ENCODE data around the gene ALX1.
A peak's percentile ranks its signal among the peaks of the same experiment; 100 is the strongest.

Gene ALX1

DNA sequence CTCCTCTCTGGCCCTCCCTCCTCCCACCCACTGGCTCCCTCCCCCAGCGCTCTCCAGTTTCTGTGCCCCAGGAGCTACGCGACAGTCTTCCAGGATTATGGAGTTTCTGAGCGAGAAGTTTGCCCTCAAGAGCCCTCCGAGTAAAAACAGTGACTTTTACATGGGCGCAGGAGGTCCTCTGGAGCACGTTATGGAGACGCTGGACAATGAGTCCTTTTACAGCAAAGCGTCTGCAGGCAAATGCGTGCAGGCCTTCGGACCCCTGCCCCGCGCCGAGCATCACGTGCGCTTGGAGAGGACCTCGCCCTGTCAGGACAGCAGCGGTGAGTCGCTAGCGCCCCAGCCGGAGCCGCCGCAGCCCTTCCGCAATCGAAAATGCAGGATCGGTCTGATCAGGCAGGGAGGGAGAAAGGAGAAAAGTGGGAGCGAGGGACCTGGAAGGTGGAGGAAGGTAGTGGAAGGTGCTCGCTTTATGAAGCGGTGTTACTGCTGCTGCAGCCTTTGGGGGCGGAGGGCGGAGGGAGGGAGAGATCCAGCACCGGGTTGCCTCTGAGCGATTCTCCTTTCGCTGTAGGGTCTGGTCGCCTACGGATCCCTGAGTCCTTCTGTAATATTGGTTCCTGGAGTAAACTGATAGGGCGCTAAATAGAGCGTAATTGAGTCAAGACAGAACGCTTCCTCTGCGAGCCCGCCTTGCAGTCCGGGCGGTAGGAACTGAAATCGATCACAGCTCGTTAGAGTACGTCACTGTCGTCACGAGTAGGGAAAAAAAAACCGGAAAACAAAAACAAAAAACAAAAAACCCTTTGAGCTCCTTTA is at the start of gene ALX1:
Gene ALX1 (plus strand): TSS at position 56 of the 819 bp plus-strand sequence. CDS start 42 bp downstream, at position 98.
- no peak for DNase-seq (ENCODE audit: low spot score)

GRCh38 chr12:85237327-85237726 is 42.7 kb upstream of the ALX1 start:
- DNase-seq (ENCODE audit: low spot score) = no peak

DNA sequence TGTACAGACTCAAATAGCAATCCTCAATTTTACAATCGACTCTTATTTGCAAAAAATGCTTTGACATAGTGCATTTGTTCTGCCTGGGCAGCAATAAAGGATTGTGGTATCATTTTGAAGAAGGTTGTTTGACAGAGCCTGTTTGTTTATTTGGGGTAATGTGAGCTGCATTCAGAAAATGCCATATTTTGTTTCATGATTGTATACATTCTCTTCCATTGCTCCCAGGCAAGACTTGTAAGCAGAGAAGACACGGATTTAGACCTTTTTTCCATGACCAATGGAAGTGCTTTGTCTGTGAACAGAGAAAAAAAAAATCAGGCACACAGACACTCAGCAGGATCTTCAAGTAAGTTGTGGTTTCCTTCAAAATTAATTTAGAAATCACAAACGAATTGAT is 35.5 kb upstream of the ALX1 start:
- DNase-seq (ENCODE audit: low spot score) = no peak

- peak; percentile 17 for DNase-seq (ENCODE audit: low spot score)
Observed at GRCh38 chr12:85253853-85254252, 26.2 kb upstream of the ALX1 start.

- no peak for DNase-seq (ENCODE audit: low spot score)
Observed at GRCh38 chr12:85257671-85258070, 22.3 kb upstream of the ALX1 start.

GRCh38 chr12:85260447-85260846 is 19.6 kb upstream of the ALX1 start:
- DNase-seq (ENCODE audit: low spot score) = no peak

- DNase-seq (ENCODE audit: low spot score) = no peak
Observed at GRCh38 chr12:85260896-85261295, 19.1 kb upstream of the ALX1 start.

DNA sequence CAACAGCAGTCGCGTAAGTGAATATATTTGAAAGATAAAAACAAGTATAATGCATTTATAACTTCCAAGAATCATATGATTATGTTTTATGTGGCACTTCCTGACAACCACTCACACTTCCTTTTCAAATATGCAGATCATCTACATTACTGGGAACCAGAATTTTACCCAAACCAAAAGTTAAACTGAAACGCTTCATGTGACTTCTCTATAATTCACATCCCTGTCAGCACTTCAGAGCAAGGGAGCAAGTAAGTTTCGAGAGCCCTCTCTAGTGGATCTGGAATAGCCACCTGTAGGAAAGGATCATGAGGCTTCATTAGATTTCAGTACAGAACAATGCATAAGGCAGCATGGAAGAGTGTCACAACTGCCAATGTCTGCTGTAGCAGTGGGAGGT is 13.7 kb upstream of the ALX1 start:
- DNase-seq (ENCODE audit: low spot score) = no peak

- DNase-seq (ENCODE audit: low spot score) = no peak
Observed at GRCh38 chr12:85273381-85274314, 6.4 kb upstream of the ALX1 start.

DNA sequence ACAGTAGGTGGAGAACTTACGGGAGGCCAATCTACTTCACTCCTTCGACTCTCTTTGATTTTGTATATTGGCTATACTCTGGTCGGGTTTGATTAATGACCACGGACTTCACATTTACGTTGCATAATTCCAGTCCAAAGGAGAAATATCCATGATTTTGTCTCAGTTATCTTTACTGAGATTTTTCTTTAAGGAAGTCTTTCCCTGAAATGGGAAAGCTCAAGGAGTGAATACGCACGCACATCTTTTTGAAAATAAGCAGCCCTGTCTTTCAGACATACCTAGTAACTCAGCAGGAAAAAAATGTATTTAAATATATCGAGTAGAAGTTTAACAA is 5.7 kb upstream of the ALX1 start:
- no peak for DNase-seq (ENCODE audit: low spot score)

- DNase-seq (ENCODE audit: low spot score) = no peak
Observed at GRCh38 chr12:85275374-85275773, 4.6 kb upstream of the ALX1 start.

- no peak for DNase-seq (ENCODE audit: low spot score)
Observed at GRCh38 chr12:85277191-85277590, 2.8 kb upstream of the ALX1 start.

- no peak for DNase-seq (ENCODE audit: low spot score)
Observed at GRCh38 chr12:85277900-85278597, 2.0 kb upstream of the ALX1 start.

- DNase-seq (ENCODE audit: low spot score) = no peak
Observed at GRCh38 chr12:85278598-85279448, 1.2 kb upstream of the ALX1 start.

DNA sequence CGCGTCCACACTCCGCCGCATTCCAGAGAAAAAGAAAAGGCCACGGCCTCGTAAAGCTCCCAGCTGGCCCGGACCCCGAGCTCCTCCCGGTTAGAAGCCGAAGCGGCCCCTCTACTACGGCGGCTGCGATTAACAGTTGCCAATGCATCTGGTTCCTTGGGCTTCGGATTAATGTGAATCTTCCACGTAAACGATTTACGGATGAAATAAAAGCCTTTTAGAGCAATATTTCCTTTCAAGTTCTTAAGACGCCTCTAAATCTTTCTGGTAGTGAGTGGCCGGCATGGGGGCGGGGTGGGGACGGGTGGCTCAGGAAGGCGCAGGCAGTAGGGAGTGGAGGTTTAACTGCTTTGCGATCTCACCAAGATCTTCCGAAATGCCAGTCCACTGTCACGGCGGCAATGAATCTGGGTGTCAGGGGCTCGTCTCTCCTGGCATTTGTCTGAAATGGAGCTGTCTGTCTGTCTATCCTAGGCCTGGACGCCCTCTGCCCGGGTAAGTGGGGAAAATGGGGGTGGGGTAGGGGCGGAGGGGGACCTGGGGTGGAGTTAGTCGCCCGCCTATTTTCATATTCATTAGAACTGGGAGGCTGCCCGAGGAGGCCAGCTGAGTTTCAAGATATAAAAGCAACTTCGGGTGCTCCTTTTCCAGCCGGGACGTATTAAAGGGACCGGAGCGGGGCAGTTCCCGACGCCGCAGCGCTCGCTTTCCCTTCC is 413 bp upstream of the ALX1 start:
- no peak for DNase-seq (ENCODE audit: low spot score)

DNA sequence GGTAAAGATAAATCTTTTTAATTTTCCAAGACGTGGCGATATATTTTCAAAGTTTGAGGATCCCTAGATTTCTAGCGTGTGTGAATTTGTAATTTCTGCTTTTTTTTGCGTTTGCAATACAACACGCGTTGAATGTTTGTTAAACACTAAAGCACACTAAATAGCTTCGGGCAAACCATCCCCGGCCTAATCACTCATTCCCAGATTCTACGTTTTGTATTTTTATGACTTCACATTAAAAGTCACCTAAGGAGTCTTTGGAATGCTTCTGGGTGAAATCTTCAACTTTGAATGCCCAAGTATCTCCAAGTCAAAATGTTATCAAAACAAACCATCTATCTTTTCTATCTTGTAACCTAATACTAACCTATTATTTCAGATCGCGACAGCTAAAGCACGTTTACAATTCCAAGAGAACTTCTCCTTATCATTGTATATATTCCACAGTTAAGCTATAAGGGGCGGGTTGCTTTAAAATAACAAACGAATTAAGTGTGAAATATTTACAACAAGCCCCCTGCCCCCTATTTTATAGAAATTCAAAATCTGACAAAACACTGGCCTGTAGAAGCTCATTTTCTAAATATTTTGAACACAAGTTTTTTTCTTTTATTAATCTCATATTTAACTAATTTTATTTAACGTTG is 1.1 kb downstream of the ALX1 start:
- DNase-seq (ENCODE audit: low spot score) = no peak

DNA sequence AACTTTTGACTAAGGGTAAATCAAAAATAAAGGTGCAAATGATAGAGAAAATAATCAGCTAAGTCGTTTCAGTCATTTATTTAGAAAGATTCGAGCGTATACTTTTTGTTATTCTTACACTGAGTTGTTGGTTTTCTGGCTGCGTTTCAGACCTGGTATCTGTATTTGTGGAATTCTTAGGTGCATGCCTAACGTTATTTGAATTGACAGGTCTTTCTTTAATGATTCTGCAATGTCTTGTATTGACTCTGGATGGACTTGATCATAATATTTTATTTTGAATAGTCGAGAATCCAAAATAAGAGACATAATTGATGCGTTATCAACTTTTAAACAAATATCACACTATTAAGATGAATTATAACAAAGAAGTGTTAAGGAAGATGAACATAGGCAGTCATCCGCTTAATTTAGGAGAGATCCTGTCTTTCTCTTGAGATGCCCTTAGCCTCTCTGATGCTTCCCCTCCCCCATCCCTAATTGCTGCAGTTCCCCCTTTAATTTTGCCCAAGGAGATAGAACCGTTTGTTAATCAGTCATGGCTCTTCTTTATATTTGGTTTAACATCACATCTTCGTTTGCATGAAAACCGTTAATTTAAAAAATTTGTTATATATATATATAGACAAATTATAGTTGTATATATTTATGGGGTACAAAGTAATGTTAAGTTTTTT is 1.8 kb downstream of the ALX1 start:
- DNase-seq (ENCODE audit: low spot score) = no peak

DNA sequence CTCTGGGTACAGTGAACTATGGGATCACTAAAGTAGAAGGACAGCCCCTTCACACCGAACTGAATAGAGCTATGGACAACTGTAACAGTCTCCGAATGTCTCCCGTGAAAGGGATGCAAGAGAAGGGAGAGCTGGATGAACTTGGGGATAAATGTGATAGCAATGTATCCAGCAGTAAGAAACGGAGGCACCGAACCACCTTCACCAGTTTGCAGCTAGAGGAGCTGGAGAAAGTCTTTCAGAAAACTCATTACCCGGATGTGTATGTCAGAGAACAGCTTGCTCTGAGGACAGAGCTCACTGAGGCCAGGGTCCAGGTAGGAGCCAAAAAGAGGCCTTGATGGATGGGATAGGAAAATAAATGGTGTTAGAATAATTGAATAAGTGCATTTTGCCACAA is 3.5 kb downstream of the ALX1 start:
- no peak for DNase-seq (ENCODE audit: low spot score)

DNA sequence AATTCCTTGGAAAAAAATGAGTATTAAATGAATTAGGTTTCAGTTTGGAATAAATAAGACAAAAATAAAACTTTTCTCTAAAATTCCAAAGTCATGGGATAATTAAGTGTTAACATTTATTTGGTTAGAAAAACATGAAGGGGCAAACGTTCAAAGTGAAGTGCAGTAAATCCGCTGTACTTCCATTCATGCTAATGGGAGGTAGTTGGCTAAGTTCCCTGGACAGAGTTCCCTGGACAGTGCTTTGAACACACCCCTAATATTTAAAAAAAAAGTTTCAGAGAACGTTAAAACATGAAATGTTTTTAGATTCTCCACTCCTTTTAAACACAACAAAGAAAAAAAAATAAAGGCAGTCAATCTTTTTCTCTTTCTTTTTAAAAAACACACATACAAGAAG is 16.3 kb downstream of the ALX1 start:
- no peak for DNase-seq (ENCODE audit: low spot score)

DNA sequence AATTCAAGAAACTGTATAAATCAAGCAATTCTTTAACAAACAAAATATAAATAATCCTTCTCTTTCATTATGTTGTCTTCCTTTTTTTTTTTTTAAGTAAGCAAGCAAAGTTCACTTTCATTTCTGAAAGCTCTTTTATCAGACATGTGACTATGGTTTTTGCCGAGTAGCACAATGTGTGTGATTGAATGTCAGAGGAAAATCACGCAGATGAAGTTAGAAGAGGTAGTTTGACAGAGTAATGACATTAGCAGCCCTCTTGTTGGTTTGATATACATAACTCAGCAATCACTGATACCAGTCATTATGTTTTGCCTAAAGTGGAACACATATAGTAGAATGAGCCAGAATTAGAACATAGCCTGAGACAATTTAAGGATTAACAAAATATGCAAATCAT is 19.0 kb downstream of the ALX1 start:
- DNase-seq (ENCODE audit: low spot score) = no peak

All from RKO (cell line).